ENCODE measurements around the gene JAZF1. TPM values are rescaled to one million over a fixed set of nuclear protein-coding genes. Genes with fewer than 3 reads are reported as not detected.

JAZF1 gene
- total and polyA plus RNA-seq, 2 of the 8 experiments (the other 6 are each of a cell fraction or from before 2014, with no cell fraction given), result 2.6 to 21.8 TPM

DNA sequence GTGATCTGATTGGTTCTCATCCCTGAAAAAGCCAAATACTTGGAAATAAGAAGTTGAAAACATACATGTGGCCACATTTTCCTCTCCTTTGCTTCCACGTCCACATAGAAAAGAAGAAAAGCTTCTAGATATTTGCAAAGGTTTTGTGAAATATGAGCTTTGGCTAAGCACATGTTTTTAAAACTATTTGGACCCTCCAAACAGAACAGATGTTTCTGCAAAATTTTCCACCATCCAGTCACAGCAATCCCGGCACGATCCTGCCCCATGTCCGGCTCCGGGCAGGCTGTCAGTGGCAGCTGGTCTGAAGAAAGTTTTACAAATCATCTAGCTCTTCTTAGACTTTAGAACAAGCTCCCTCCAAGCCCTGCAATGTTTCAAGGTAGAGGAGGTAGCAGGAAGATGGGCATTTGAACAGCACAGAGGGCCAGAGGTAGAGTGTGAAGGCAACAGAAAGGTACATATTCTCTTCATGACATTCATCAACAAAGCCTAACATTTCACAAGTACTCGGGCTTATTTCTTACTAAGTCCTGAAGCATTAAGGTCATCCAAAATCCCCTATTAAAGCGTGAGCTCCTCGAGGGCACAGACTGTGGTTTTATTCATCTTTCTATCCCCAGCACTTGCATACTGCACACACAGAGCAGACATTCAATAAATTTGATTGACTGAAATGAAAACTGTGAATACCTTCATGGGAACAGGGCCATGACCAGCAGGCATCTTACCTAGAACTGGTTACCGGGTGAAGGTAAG is 110.1 kb downstream of the JAZF1 start:
- no peaks in the 10 kb centered on the region for H3K36me3 ChIP-seq (ENCODE audit: control insufficient read depth in 2 of 4, insufficient read depth in 4 of 4, low read length in 3 of 4)
- H3K23me2 ChIP-seq (ENCODE audit: low read depth, low read length), result no peaks in the 10 kb centered on the region
- H3K4ac ChIP-seq (replicated peaks; ENCODE audit: insufficient read length, low read depth, low read length), result no peak overlapping the region
- no peak overlapping the region for H2BK5ac ChIP-seq (ENCODE audit: low read depth, low read length)
- H2AK5ac ChIP-seq (ENCODE audit: low read depth, low read length), result no peak overlapping the region
- H2BK15ac ChIP-seq (ENCODE audit: low read length), result no peak overlapping the region
- no peak overlapping the region for H4K5ac ChIP-seq (ENCODE audit: insufficient read length, low read depth, low read length)
- H3K18ac ChIP-seq (ENCODE audit: extremely low read depth, low read length), result no peak overlapping the region
- POLR2A ChIA-PET (ENCODE audit: partially characterized antibody), result interaction anchor here (0.8 kb wide), 1 partner anchor 11 kb away, joined by 4 read pairs; no protein-coding TSS in a partner anchor
- H3K56ac ChIP-seq (replicated peaks; ENCODE audit: insufficient read length, low read depth, low read length), result no peak overlapping the region
- H3K79me2 ChIP-seq (ENCODE audit: control insufficient read depth in 1 of 2, insufficient read depth in 2 of 2, low read length in 2 of 2), result no peaks in the 10 kb centered on the region; a peak in 1 of 4 replicates
- H3K4me2 ChIP-seq (ENCODE audit: insufficient read depth in 1 of 2, low read depth in 2 of 2, low read length in 2 of 2), result no peak overlapping the region
- DNase-seq (ENCODE audit: low read depth in 1 of 2, low spot score in 2 of 2) (no peak), FAIRE-seq (no peak)
- no peak overlapping the region for H2BK120ac ChIP-seq (replicated peaks; ENCODE audit: low read depth, low read length)
- no peak overlapping the region for H3K4me3 ChIP-seq (ENCODE audit: extremely low read depth in 1 of 4, insufficient read depth in 2 of 4, low read depth in 3 of 4, low read length in 4 of 4)
- peaks cover 0 to 3% (median 0%) of the 10 kb centered on the region in 4 experiments; a peak in 3 of 7 replicates for H3K4me1 ChIP-seq (replicated peaks in 1 of 4; ENCODE audit: control insufficient read depth in 3 of 4, insufficient read depth in 4 of 4, low read length in 3 of 4)
- H3K23ac ChIP-seq (ENCODE audit: insufficient read length), result no peak overlapping the region
- no peak overlapping the region for H4K8ac ChIP-seq (ENCODE audit: extremely low read depth, insufficient read depth, low read length)
- H2BK12ac ChIP-seq (ENCODE audit: low read depth, low read length), result no peak overlapping the region
- no peak overlapping the region for H3K9ac ChIP-seq (replicated peaks in 1 of 4; ENCODE audit: extremely low read depth in 1 of 4, low read depth in 3 of 4, low read length in 3 of 4)
- H3K14ac ChIP-seq (ENCODE audit: insufficient read length), result no peak overlapping the region
- no peaks in the 10 kb centered on the region for H3K27me3 ChIP-seq (replicated peaks in 1 of 4; ENCODE audit: control insufficient read depth in 3 of 4, extremely low read depth in 1 of 4, insufficient read depth in 3 of 4, low read length in 3 of 4)
- H3K9me3 ChIP-seq (ENCODE audit: insufficient read depth in 2 of 2, low read depth in 1 of 2, low read length in 1 of 2), result no peaks in the 10 kb centered on the region
- no peaks in the 10 kb centered on the region for H4K20me1 ChIP-seq (replicated peaks in 1 of 2; ENCODE audit: control insufficient read depth in 1 of 2, insufficient read depth in 2 of 2, low read length in 2 of 2)
- 91% methylated on average over 9 of the region's 9 CpGs; no CpG with 5 or more reads in 1 of the 2 experiments for WGBS, 2 experiments (ENCODE audit: extremely low coverage in 1 of 2, insufficient coverage in 1 of 2, insufficient read length in 1 of 2, insufficient replicate concordance in 2 of 2, low coverage in 1 of 2, low lambda C conversion rate in 2 of 2, missing lambda C conversion rate in 1 of 2)
- no peak overlapping the region for H4K91ac ChIP-seq (replicated peaks; ENCODE audit: insufficient read length, low read length)
- H3K27ac ChIP-seq (ENCODE audit: low read depth, low read length), result no peak overlapping the region
- 0 out of 2 replicates have a peak, but pooled peaks cover 2% of the 10 kb centered on the region for H3K79me1 ChIP-seq (ENCODE audit: low read depth, low read length)
- H2AFZ ChIP-seq (ENCODE audit: low read length), result no peak overlapping the region
- H2BK20ac ChIP-seq (ENCODE audit: low read length), result no peak overlapping the region
- CTCF ChIA-PET (ENCODE audit: partially characterized antibody), result interaction anchor here (1.0 to 5.9 kb wide), 10 partner anchors 7 to 165 kb away, joined by 3 to 70 read pairs (median 16); no protein-coding TSS in a partner anchor
- no peak for TF ChIP-seq NANOG (IDR thresholded peaks at IDR 0.05; ENCODE audit: insufficient read depth, low read depth, low read length, poor library complexity, severe bottlenecking)
- TF ChIP-seq TAF1 (IDR thresholded peaks at IDR 0.05; ENCODE audit: low read depth, low read length), result no peak
- TF ChIP-seq RFX5 (IDR thresholded peaks at IDR 0.05; ENCODE audit: borderline replicate concordance, low read depth, low read length), result no peak
- no peak for TF ChIP-seq MAFK (IDR thresholded peaks at IDR 0.05; ENCODE audit: low read depth, low read length)
- TF ChIP-seq CBX8 (IDR thresholded peaks at IDR 0.05; ENCODE audit: borderline replicate concordance, low read depth, low read length), result no peak
- TF ChIP-seq BACH1 (IDR thresholded peaks at IDR 0.05; ENCODE audit: low read length), result no peak
- no peak for TF ChIP-seq SP1 (IDR thresholded peaks at IDR 0.05; ENCODE audit: low read depth, low read length)
- no peak for TF ChIP-seq BCL11A (IDR thresholded peaks at IDR 0.05; ENCODE audit: low read depth in 2 of 2, low read length in 2 of 2)
- TF ChIP-seq JUN (IDR thresholded peaks at IDR 0.05; ENCODE audit: low read depth, low read length), result no peak
- no peak for TF ChIP-seq CTBP2 (IDR thresholded peaks at IDR 0.05; ENCODE audit: borderline replicate concordance, insufficient read depth, insufficient read length, low read length)
- no peak for TF ChIP-seq POU5F1 (IDR thresholded peaks at IDR 0.05; ENCODE audit: low read depth, low read length)
- TF ChIP-seq GTF2F1 (IDR thresholded peaks at IDR 0.05; ENCODE audit: borderline replicate concordance, low read depth, low read length), result no peak
- no peak for TF ChIP-seq SUZ12 (IDR thresholded peaks at IDR 0.05; ENCODE audit: low read length)

Data from H1 (cell line).